SIG-M5 treated with dmso at 0.1 percent for 504 hours (cell line): Measurements from ENCODE around the gene PRKCA.
"Not testable (repeated sequence)": the region's sequence is repeated elsewhere in the genome, so short reads cannot be mapped to it uniquely, and the experiment has no call there.

ENCODE experiments used
- DNase-seq: peaks from one replicate; lab custom pipeline; 2025; ENCODE audit not compliant: unreplicated experiment; lab: John Stamatoyannopoulos, UW

PRKCA gene

GRCh38 chr17:66432411-66432957 lies 130.1 kb downstream of the PRKCA start:
- DNase-seq = no peak

GRCh38 chr17:66432996-66433551 lies 130.7 kb downstream of the PRKCA start:
- DNase-seq = peak; percentile 61

GRCh38 chr17:66435182-66435581 lies 132.8 kb downstream of the PRKCA start:
- DNase-seq = no peak

- DNase-seq = no peak
Observed at GRCh38 chr17:66436631-66437030, 134.2 kb downstream of the PRKCA start.

GRCh38 chr17:66437476-66438026 lies 135.1 kb downstream of the PRKCA start:
- DNase-seq = no peak

GRCh38 chr17:66438101-66438500 lies 135.7 kb downstream of the PRKCA start:
- DNase-seq = peak; percentile 45

GRCh38 chr17:66441101-66441661 lies 138.8 kb downstream of the PRKCA start:
- peak; percentile 92 for DNase-seq

- no peak for DNase-seq
Observed at GRCh38 chr17:66443166-66443565, 140.8 kb downstream of the PRKCA start.

GRCh38 chr17:66443606-66444005 lies 141.2 kb downstream of the PRKCA start:
- no peak for DNase-seq

- no peak for DNase-seq
Observed at GRCh38 chr17:66444031-66444430, 141.6 kb downstream of the PRKCA start.

GRCh38 chr17:66445229-66445628 lies 142.8 kb downstream of the PRKCA start:
- DNase-seq = no peak

GRCh38 chr17:66446419-66446818 lies 144.0 kb downstream of the PRKCA start:
- DNase-seq = no peak

GRCh38 chr17:66447159-66447558 lies 144.7 kb downstream of the PRKCA start:
- no peak for DNase-seq

GRCh38 chr17:66448026-66448639 lies 145.7 kb downstream of the PRKCA start:
- DNase-seq = no peak

- no peak for DNase-seq
Observed at GRCh38 chr17:66449418-66449977, 147.1 kb downstream of the PRKCA start.

- no peak for DNase-seq
Observed at GRCh38 chr17:66450008-66450851, 147.8 kb downstream of the PRKCA start.

GRCh38 chr17:66450852-66451158 lies 148.4 kb downstream of the PRKCA start:
- DNase-seq = no peak

GRCh38 chr17:66451188-66452149 lies 149.1 kb downstream of the PRKCA start:
- no peak for DNase-seq

- DNase-seq = no peak
Observed at GRCh38 chr17:66455060-66455459, 152.6 kb downstream of the PRKCA start.

GRCh38 chr17:66457499-66457898 lies 155.1 kb downstream of the PRKCA start:
- not testable (repeated sequence) for DNase-seq
